Muscle of arm (tissue), 12 donors: ENCODE results near the gene TRIM52. TPM values are rescaled to one million over a fixed set of nuclear protein-coding genes. Genes with fewer than 3 reads are reported as not detected.
A peak's percentile ranks its signal among the peaks of the same experiment; 100 is the strongest.

Experiments
- DNase-seq: peaks from one replicate; pipeline ENCODE4 v3.0.0-alpha.2; 2013
- polyA plus RNA-seq, 12 donors: library from polyadenylated mRNA; unstranded; fragments of 120-200 nt; gene quantifications; one replicate each; pipeline ENCODE4 v1.2.1, GENCODE V29; 2013; ENCODE audit not compliant: insufficient read length in 12 of 12

TRIM52 gene
- polyA plus RNA-seq, 12 donors = 9.1 to 30.5 (median 20.4) TPM; not detected in 1

DNA sequence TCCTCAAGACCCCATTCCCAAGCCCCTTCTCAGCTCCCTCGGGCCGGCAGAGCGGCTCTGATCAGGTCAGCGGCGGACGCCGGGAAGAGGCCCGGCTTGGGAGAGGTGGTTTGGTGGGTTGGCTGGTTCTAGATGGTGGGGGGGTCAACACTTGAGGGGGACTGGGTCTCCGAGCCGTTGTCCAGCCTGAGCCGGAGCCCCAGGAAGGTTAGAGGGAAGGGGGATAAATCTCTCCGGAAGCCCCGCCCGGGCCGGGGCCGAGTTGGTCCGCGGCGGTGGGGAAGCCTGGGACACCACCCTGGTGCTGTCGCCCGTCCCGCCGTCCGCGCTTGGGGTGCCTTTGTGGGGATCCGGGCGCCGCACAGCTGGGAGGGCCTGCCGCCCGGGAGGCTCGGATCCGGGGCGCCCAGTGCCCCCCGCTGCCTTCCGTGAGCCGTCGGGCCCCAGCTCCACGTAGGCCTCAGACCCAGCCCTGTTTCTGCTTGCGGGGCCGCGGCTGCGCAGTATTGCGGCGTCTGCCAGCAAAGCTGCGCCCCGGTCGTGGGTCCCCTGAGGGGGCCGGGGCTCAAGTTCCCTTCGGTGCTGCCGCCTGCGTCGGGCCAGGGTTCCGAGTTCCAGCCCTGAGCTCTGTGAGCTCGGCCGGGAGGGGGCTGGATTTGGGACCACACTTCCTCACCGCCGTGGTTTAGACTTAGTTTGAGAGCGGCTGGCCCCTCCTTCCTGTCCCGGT, 542 bp upstream of the TRIM52 start:
- DNase-seq = peak; percentile 77

DNA sequence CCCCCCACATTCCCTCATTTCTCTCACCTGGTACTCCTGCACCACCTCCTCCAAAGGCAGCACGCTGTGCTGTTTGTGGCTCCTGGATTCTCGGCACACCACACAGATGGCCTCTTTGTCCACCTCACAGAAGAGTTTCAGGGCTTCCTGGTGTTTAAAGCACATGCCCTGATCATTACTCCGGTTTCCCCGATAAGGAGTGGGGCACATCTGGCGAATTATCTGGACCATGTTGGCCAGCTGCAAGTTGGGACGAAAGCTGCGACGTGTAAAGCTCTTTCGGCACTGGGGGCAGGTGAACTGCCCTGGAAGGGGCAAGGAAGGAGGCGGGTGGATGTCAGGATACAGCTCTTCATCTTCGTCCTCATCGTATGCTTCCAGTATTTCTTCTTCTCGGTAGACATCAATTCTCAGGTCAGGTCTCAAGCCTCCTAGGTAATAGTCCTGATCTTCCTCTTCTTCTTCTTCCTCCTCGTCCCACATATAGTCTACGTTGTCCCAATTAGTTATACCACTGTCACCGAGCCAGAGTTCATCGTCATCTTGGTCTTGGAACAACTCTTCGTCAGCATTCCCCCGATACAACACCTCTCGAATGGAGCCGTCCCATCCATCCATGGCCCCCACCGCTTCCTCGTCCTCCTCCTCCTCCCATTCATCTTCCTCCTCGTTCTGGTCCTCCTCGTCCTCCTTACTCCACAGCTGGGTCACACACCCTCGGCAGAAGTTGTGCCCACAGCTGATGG, 796 bp downstream of the TRIM52 start:
- DNase-seq = no peak

DNA sequence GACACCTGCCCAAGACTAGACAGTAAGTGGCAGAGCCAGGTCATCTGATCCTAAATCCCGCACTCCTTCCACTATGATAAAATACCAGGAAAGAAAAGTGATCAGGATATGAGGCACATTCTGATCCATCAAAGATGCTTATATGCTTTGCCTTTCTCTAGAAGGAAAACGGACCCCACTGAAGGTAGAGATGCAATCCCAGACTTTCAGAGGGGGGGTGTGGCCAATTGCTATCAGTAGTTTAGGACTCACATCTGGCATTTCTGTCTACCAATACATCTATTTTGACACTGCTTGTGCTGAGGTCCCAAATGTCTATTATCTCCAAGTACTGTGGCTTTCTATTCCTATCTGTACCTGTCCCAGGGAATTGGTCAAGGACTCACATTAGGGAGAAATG, 1.7 kb downstream of the TRIM52 start:
- no peak for DNase-seq

DNA sequence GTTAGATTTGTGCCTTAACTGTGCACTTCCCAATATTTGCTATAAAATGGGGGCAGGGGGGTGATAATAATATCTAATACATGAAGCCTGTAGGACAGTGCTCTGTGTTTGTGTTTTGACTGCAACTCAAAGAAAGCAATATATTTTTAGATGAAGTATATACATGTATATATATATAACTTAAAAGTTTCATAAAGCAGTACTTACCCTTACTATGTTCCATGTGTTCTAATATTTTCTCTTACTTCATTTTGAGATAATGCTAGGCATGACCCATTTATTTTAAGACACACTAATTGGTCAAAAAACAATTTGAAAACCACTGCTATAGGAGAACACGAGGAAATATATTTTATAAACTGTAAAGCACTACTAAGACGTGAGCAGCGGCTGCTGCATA, 2.4 kb downstream of the TRIM52 start:
- DNase-seq = no peak

DNA sequence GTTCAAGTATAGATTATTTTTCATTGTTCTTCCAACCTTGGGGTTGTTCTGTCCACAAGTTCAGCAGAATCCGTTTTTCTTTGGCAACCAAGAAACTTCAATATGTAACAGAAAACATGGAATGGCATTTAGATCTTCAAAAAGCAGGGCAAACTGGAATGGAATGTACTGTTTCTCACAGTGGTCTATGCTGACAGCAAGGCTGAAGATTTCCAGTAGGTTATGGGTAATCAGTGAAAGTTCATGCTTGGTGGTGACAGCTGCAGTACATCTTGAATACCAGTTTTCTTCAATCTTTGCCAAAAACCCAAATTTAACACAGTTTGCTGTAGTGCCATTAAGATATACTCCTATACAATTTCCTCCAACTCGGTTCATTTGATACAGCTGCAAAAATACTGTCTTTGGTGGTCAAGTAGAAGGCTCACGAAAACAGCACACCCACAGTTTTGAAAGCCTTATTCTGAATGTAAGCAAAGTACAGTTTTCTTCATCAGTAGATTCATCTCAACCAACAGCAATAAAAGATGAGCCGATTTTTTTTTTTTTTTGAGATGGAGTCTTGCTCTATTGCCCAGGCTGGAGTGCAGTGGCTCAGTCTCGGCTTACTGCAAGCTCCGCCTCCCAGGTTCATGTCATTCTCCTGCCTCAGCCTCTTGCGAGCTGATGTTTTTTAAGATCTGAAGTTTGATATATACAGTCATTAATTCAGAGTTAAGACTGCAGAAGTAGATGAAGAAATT, 4.9 kb downstream of the TRIM52 start:
- no peak for DNase-seq

DNA sequence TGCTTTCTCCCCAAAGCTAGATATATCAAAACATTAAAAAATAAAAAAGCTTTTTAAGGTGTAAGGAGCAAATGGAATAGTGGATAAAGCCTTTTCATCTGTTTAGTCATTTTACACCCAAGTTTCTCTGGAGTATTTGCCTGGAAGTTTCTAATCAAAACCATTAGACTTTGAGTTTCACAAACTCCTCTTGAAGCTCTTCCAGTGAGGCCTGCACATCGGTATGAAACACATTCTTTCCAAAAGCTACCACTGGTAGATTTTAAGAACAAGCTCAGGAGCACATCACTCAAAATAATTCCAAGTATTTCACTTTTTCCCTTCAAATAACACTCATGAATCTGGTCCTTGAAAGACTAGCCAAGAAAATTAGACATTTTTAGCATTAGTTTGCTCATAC, 5.7 kb downstream of the TRIM52 start:
- DNase-seq = no peak

DNA sequence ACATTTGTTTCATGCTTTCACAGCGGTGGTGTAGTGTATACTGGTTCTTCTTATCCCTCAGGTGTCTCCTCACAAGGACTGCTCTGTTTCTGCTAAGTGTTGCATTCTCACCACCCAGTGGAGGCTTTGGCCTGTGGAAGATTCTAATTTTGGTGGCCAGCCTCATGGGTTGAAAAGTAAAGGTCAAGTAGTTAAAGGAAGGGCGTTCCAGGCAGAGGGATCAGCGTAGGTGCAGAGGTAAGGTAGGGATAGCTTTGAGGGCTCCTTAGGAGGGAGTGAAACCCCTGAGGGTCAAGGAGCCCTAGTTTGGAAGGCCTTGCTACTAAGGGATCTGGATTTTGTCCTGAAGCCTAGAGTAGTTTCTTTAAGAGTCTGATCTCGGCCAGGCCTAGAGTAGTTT, 12.7 kb downstream of the TRIM52 start:
- DNase-seq = no peak

DNA sequence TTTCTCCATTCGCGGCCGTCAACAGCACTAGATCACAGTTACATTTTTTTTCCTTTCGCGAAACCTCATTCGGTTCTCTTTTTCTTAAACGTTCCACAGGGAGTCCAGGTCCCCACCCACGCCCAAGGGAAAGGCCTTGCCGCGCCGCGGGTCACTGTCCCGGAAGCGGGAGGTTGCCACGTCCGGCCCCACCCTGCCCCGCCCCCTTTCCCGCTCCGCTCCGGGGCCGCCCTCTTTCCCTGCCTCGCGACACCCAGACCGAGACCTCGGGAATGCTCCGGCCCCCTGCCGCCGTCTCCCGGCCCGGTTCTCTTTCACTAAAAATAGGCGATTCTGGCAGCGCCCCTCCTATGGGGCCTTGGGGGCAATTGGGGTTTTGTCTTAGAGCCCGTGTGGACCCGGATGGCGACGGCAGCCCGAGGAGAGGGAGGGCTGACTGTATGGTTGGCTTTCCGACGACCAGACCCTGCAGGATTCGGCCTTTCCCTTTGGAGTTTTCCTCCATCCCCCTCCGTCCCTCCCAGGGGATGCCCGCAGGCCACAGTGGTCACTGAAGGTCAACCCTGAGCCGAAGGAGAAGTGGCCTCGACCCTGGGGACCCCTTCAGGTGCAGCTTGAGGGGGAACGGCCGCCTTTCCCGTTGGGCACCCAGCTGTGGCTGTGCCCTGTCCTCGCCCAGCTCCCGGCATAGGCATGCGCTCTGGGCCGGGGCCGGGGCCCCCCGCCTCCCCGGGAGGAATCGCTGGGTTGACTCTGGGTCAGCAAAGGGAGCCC, 14.5 kb downstream of the TRIM52 start:
- peak; percentile 91 for DNase-seq

DNA sequence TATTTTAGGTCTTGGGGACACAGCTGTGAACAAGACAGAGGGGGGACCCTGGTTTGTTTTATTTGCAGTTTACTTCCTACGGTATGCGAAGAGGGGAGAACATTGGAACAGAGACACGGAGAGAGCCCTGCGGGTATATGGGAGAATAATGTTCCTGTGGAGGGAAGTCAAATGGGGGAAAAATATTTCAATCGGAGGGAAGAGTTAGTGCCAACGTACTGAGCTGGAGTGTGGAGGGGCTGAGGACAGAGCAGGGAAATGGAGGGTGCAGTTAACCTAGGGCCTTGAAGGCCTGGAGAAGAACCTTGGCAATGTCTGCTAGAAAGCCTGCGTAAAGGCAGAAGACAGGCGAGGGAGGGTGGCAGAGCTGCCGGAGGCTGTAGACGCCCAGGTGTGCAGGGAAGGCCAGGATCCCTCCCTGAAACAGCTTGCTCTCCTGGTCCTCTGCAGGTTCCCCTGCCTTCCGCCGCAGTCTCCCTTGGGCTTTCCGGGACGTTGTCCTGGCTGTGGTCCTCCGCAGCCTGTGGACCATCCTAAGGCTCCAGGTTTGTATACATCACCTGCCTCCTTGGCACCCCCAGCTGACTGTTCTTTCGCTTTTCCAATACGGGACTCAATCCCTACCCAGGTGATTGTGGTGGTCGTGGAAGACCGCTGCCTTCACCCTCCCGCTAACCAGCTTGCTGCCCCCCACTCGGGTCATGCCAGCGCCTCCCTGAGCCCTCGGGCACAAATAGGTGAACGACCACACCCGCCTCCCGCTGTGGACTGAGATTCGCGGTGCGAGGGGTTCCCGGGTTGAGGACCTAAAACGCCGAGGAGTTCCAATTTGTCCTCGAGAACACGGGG, 15.3 kb downstream of the TRIM52 start:
- no peak for DNase-seq

DNA sequence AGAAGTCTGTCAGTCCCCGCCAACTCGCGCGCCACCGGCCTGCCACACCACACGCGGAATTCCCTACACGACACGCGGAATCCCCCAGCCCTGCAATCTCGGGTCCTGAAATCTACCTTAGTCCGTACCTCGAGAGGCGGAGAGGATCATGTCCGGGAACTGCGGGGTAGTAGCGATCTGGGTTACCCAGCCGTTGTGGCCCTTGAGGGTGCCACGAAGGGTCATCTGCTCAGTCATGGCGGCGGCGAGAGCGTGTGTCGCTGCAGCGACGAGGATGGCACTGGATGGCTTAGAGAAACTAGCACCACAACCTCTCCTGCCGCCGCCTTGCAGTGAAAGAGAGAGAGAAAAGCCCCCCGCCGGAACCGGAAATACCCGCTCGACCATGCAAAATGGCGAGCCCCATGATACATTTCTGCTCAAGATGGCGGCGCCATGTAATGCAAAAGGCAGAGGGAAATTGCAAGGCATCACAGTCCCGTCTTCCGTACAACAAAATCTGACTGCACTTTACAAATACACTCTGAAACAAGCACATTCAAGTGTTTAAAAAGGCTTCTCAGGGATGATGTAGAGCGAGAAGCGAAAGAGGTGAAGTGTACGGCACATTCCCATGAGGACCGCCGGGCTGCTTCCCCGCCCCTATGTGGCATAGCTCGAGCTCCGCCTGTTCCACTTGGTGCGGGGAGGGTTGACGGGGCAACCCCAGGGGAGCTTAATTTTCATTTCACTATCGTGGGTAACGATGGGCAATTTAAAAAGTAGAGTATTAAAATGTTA, 17.2 kb downstream of the TRIM52 start, which contains the start of gene RACK1:
Gene RACK1, minus strand, starts transcription at position 343 of the 780 bp plus-strand sequence. Its CDS starts 106 bp downstream, at position 237.
- DNase-seq = peak; percentile 94

DNA sequence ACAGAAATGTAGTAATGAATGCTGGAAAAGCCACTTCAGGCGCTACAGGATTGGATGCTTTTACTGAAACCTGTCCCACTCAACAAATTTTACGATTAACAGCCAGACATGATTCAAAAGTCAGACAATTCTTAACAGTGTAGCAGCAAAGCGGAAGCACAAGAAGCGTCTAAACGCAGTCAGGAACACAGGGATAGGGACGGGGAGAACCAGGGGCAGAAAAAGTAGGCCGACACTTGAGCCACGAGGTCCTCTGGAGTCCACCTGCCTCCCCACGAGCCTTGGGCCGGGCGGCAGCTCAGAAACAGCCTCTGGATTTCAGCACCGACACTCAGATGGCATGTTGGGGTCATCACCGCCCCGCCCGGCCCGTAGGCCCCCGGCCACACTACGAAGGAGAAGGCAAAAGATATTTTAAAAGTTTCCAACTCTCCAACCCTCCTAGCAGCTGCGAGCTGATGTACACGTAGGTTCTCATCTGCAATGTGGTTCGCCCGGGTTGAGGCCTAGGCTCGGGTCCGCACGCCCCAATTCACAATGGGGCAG, 17.9 kb downstream of the TRIM52 start:
- DNase-seq = peak; percentile 39

DNA sequence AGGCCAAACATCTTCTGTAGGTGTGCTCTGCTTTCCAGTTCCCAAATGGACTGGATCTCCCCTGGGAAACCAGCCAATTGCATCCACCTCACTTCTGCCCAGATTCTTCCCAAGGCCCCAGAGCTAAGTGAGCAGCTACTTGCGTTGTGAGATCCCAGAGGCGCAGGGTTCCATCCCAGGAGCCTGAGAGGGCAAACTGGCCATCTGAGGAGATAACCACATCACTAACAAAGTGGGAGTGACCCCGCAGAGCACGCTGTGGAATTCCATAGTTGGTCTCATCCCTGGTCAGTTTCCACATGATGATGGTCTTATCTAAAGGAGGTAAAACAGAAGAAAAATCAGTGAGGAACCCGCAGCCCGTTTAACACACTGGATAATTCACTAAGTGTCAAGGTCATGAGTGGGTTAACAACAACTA, 18.9 kb downstream of the TRIM52 start:
- DNase-seq = no peak

DNA sequence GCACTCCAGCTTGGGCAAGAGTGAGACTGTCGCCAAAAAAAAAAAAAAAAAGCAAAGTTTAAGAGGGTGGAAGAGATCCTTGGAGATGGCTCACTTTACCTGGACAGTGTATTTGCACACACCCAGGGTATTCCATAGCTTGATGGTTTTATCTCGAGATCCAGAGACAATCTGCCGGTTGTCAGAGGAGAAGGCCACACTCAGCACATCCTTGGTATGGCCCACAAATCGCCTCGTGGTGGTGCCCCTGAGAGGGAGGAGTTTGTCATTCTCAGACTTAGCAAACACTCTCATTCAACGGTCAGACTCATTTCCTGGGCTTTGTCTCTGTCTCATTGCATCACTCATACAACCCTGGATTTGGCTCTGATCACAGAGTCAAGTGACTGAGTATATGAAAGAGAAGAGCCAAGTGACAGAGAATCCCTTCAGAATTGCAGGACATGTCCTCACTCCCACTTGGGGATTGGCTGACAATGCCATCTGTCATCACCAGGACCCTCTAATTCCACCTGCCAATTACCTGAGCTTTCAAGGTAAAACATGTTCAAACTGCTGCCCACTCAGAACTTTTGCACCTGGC, 19.5 kb downstream of the TRIM52 start:
- no peak for DNase-seq

DNA sequence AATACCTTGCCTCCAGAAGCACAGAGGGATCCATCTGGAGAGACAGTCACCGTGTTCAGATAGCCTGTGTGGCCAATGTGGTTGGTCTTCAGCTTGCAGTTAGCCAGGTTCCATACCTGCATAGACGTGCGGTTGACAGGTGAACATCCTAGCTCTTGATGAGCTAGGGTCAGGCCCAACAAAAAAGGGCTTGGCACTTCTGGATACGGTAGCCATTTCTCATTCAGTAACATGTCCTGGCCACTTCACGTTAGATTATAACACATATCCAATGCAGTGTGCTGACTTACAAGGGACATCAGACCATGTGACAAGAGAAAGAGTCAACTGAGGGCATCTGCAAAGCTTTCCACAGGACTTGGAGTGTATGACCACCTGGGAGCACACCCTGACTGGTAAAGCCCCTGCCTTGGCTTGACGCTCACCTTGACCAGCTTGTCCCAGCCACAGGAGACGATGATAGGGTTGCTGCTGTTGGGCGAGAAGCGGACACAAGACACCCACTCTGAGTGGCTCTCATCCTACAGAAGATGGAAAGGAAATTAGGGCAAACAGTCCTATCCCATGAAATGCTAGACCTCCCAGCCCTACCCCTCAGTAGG, 21.8 kb downstream of the TRIM52 start:
- DNase-seq = no peak

DNA sequence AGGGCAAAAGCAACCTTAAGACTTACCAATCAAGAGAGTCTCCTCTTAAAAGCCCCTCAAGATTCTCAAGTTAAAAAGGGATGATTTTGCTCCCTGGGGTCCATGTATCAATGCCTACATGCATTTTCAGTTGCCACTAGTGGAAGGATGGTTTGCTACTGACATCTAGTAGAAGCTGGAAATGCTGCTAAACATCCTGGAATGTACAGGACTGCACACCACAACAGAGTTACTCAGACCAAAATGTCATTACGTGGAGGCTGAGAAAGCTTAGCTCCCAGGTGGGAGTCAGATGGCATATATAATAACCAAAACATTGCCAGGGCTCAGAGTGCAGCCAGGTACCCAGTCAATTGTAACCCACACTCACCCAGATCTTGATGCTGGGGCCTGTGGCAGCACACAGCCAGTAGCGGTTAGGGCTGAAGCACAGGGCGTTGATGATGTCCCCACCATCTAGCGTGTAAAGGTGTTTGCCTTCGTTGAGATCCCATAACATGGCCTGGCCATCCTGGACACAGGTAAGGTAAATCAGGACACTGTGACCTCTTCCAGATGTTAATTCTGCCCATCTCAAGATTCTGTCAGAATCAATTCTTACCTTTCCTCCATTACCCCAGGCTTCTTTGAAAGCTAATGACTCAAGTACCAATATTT, 23.1 kb downstream of the TRIM52 start:
- DNase-seq = no peak

DNA sequence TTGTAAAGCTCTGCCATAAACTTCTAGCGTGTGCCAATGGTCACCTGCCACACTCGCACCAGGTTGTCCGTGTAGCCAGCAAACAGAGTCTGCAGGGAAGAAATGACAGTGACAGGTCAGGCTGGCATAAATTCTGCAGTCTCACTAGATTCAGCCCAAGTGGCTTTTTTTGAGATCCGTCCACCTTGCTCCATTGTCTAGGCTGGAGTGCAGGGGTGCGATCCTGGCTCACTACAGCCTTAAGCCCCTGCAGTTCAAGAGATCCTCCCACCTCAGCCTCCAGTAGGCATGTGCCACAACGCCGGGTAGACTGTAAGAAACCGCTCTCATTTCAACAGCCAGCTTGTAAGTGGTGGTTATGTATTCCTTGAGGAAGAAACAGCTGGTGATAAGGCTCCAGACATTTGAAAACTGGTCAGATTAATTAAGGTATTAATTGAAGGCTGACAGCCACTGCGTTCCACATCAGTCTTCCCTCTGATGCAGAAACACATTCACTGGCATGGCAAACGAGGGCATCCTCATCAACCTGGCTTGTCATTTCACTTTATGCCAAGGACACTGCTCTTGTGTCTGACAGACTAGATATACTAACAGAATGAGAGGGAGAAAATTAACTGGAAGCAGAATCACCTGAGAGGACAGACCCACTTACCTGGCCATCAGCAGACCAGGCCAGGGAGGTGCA, 23.8 kb downstream of the TRIM52 start:
- DNase-seq = no peak

DNA sequence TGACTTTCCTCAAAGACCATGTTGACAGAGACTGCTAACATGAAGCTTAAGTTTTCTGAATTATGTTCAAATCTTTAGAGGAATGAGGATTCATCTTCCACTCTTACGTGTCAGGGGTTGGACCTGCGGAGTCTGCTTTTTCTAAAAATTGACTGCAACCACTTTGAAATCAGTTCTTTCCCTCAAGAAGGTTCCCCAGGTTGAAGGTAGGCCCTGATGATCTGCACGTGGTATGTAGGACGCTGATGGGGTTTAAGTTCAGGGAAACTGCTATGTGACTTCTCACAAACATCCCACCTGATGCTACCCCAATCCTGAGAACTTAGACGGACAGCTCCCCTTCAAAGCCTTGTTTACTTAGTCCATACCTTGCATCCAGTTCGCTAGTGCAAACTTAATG, 24.5 kb downstream of the TRIM52 start:
- no peak for DNase-seq
